GM19468 (cell line): ENCODE measurements around the gene FMC1.
"Not testable (repeated sequence)": the region's sequence is repeated elsewhere in the genome, so short reads cannot be mapped to it uniquely, and the experiment has no call there.

Experiments
- ATAC-seq: cut with Tn5 transposase; IDR thresholded peaks from one replicate; pipeline ENCODE4 v1.9.1; 2021; ENCODE audit warnings: mild to moderate bottlenecking, moderate library complexity, moderate number of reproducible peaks; ENCODE audit not compliant: unreplicated experiment; ENCODE audit errors: extremely low read depth

Gene FMC1, protein sequence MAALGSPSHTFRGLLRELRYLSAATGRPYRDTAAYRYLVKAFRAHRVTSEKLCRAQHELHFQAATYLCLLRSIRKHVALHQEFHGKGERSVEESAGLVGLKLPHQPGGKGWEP

DNA sequence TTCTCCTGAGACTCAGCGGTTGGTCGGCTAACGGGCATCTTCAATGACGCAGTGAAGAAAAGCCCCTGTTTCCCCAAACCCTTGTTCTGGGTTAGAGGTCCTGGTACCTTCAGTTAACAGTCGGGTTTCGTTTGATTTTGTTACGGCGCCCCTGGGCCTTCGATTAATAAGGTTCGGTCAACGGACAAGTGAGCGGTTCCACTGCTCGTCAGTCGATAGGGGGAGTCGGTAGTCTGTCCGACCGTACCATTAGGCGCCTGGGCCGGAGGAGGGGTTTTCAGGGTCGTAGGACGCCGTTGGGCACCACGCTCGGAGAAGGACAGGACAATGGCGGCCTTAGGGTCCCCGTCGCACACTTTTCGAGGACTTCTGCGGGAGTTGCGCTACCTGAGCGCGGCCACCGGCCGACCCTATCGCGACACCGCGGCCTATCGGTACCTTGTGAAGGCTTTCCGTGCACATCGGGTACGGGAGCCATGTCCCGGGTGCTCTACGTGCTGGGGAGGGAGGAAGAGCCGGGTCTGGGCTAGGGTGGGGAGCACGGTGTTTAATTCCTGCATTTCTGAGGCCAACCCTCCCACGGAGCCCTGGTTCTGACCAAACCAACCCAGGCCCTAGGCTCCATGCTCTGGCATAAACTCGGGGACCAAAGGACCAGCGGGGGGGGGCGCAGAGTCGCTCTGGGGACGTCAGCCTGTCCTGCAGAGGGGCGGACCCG lies at the start of gene FMC1:
Gene FMC1, plus strand, starts transcription at position 280 of the 718 bp plus-strand sequence. Its CDS starts 48 bp downstream, at position 328.
- peak; percentile 16 for ATAC-seq

DNA sequence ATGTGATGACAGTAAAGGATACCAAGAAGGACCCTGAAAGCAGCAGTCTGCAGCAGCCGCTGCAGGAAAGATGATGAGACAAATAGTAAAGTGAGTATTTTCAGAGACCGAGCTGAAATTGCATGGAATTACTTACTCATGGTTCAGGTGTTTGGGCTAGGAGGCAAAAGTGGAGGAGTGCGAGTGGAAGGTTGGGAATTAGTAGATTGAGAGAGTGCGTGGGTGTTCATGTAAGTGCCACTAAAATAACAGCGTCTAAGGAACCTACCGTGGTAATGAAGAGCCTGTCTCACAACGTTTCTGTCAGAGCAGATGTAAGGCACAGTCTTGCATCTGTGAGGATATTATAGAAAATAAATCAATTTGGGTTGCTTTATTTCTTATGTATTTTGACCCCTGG lies 48.3 kb upstream of the FMC1 start:
- no peak for ATAC-seq

DNA sequence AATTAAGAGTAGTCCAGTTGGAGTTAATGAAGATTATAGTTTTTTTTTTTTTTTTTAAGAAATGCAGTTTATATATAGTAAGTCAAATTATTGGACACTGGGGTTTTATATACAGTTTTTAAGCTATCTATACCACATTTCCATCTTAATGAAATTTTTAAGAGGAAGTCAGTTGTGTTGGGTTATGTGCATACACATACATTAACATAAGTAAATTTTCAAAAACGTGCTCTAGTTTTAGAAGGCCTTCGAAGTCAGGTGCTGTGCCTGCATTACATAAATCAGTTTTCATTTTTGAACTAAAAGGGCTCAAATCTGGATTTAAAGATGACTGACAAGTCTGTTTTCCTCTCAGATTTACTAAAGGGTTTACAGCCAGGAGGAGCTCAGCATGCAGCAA lies 47.6 kb upstream of the FMC1 start:
- no peak for ATAC-seq

DNA sequence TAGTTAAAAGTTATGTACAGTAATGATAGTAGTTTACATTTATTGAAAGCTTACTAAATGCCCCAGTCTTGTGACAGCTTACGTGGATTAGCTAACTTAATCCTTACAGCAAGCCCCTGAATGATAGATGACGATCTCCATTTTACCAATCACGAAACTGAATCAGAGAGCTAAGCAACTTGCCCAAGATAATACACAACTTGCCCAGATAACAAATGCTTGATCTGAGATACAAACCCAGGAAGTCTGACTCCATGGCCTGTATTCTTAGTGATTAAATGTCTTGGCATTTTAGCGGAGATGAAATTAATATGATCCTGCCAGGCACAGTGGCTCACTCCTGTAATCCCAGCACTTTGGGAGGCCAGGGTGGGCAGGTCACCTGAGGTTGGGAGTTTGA lies 46.9 kb upstream of the FMC1 start:
- ATAC-seq: no peak

DNA sequence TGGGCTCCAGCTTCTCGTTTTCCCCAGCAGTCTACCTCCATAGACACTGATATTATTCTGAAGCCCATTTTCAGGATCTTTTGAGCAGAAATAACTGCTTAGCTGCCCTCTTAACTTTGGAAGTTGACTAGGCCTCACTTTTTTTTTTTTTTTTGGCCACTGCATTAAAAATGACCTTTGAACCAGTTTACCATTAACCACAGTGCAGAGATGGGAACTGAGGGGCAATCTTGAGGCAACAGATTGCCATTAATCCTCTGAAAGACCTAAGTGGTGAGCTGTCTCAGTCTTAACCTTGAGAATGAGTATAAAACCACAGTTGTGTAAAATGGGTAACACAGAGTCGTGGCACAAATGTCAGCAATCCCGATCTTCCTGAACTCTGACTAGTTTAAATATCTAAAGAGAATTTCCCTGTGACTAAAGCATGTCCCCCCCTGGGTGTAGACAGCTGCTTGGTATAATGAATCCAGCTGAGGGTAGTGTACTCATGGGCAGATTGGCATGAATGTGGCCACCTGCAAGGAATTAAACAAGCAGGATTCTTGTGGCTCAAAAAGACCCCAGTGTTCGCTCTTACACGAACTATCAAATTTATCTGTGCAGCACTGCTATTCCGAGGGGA lies 46.1 kb upstream of the FMC1 start:
- ATAC-seq: no peak

DNA sequence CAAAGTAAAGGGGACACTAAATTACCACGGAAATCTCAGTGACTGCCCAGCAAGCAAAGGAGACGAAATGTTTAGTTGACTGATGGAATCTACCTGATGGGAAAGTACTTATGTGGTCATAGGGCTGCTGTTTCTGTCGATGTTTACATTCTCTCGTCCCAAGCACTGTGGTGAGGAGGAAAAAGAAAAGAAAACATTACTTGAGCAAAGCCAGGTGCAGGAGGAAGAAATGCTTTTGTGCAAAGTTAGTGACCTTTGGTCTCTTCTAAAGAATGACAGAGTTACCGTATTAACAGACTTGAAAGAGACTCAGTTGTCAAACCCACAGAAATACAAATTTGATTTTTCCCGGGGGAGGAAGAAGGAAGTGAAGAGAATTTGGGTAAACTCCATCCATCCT lies 43.3 kb upstream of the FMC1 start:
- no peak for ATAC-seq

DNA sequence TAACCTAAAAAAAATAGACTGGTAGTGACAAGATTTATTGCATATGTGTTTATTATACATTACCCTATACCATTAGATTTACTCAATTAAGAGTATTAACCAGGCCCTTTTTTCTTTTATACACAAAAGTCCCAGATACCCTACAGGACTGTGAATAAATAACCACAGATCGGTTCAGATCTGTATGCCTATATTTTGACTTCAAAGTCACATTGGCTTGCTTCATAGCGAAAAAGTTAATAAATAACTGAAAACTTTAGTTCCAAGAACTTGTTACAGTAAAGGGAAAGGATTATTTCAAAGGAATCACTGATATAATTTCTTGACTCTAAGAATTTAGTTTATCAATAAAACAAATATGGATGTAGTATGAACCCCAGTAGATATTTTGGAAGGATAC lies 41.8 kb upstream of the FMC1 start:
- no peak for ATAC-seq

DNA sequence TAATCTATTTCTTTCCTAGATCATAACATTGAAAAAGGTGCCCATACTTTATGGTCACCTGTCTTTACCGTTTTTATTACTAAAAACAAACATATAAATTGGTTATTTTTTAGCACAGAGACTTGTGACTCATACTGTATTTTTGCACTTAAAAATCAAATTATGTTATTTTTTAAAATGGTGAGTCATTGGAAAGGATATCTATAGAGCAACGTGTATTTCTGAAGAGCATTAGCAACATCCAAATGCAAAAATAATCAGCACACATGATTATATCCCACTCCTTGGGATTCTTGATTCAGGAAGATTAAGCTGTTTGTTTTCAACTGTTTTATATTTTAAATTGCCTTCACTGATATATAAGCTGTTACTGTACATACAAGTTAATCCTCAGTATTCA lies 40.7 kb upstream of the FMC1 start:
- no peak for ATAC-seq

DNA sequence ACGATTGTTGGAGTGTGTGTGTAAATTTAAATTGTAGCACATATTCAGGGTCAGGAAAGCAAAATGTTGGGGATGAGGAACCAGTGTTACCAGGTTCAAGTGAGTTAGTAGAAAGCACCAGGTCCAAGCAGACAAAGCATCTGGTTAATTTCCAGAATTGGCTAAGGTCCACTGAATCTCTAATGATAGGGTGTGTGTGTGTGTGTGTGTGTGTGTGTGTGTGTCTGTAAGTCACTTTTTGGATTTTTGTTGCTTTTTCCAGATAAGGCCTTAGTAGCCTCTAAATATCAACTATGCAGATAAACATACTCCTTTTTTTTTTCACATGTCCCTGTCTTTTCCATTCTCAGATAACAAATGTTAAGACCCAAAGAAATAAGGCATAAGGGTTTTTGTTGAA lies 36.6 kb upstream of the FMC1 start:
- no peak for ATAC-seq

DNA sequence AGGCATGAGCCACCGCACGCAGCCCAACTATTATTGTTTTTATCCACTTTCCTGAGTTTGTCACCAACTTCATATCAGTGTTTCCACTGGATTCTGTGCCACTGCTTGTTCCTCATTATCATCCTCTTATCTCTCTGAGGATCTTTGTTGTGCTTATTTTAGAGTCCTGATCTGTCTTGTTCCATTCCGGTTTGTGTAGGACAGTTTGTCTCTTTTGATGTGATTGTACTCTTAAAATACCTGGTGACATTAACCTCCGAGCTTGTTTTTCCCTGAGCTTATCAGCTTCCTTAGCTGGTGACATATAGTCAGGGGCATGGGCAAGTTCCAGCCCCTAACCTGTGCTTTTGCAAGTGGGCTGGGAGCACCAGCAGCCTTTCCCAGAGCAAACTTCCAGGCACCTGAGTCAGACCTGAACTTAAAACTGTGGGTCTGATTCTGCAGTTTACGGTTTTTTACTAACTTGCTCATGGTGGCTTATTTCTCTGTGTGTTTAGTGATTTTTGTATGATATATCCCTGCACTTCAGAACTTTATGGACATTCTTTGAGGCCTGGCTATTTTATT lies 23.1 kb upstream of the FMC1 start:
- ATAC-seq: no peak

DNA sequence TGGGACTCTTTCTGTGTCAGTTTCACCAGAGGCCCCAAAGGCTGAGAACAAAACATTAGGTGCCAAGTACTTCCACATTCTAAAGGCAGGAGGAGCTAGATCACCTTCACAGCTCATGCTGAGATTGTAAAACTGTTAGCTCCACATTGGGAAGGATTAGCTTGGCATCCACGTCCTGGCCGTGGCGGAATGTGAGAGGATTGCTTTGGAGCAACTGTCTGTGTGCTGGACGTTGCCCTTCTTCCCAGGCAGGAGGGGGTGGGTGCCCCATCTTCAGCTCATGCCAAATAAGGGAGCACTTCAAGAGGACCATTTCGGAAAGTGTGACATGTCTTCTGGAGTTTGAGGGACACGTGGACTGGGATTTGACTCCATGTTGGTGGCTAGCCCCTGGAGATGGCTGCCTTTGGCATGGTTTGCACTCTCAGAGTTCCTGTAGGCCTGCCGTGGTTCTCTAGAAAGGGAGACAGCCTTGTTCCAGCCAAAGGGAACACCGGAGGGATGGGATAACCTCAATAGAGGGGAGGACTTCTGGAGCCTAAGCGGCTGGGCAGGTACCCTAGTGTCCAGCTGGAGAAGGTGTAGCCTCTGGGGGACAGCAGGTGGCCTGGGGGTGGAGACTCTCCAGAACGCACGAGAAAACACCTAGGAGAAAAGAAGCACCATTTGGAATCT lies 19.9 kb upstream of the FMC1 start:
- ATAC-seq: no peak

DNA sequence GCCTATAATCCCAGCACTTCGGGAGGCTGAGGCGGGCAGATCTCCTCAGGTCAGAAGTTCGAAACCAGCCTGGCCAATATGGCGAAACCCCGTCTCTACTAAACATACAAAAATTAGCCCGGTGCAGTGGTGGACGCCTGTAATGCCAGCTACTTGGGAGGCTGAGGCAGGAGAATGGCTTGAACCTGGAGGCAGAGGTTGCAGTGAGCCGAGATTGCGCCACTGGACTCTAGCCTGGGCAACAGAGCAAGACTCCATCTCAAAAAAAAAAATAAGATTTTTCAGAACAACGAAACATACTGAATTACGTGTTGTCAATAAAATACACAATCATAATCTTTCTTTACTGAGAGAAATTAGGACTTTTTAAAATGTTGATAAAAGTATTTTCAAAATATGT lies 16.4 kb upstream of the FMC1 start:
- not testable (repeated sequence) for ATAC-seq

DNA sequence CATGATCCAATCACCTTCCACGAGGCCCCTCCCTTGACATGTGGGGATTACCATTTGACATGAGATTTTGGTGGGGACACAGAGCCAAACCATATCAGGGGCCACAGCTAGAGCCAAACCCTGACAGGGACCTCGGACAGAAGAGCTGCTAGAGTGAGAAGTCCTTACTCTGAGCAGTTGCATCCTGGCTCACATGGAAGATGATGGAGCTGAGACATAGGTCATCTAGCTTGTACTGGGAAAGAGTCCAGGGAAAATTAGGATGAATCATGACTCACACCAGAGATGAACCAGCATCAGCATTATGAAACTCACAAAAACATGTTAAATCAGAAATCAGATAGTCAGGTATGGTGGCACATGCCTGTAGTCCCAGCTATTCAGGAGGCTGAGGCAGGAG lies 12.8 kb upstream of the FMC1 start:
- ATAC-seq: no peak

DNA sequence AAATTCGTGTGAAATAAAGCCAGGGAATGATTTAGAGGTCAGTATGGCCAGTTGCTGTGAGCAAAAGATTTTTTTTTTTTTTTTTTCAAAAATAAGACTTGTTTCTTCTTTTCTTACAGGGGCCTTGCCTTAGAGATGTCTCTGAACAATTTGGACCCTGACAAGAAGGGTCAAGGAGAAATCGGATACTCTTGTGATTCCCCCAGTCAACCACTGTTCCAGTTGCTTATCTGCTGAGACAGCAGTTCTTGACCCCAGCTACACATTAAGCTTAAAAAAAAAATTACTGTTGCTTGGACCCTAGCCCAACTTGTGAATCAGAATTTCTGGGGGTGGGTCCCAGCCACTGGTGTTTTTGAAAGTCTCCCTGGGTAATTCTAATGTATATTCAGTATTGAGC lies 12.0 kb upstream of the FMC1 start:
- no peak for ATAC-seq

DNA sequence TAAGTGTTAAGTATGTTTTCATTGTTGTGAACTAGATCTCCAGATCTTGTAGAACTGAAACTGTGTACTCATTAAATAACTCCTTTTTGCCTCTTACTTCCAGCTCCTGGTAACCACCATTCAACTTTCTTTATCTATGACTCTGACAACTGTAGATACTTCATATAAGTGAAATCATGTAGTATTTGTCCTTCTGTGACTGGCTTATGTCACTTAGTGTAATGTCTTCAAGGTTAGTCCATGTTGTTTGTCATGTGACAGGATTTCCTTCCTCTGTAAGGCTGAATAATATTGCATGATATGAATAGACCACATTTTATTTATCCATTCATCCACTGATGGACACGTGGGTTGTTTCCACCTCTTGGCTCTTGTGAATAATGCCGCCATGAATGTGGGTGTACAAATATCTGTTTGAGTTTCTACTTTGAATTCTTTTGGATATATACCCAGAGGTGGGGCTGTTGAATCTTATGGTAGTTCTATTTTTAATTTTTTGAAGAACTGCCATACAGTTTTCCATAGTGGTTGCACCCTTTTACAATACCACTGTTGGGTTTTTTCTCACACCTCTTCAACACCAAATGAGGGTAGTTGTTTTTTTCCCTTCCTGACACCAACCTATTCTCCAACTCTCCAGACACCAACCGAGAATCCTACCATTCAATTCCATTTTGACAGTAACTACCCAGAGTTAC lies 10.7 kb upstream of the FMC1 start:
- ATAC-seq: no peak

DNA sequence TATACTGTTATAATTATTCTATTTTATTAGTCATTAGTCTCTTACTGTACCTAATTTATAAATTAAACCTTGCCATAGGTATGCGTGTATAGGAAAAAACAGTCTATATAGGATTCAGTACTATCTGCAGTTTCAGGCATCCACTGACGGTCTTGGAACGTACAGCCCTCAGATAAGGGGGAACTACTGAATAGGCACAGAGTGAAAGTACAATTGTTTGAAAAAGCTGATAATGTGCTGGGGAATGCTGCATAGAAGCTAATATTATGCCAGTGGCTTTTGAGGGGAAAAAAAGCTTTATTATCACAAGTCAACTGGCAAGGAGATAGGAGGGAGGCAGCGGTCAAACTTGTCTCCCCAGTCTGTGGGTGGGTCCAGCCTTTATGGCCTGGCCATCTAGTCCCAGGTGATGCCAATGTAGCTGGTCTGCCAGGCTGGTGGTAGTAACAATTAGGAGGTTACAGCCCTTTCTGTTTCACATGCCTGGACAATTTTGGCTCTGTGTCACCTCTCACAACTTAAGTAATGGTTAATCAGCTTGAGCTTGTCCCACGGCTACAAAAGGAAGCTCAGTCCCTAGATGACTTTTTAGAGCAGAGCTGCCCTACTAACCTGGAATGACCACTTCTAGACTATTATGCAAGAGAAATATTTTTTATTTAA lies 8.3 kb upstream of the FMC1 start:
- no peak for ATAC-seq

DNA sequence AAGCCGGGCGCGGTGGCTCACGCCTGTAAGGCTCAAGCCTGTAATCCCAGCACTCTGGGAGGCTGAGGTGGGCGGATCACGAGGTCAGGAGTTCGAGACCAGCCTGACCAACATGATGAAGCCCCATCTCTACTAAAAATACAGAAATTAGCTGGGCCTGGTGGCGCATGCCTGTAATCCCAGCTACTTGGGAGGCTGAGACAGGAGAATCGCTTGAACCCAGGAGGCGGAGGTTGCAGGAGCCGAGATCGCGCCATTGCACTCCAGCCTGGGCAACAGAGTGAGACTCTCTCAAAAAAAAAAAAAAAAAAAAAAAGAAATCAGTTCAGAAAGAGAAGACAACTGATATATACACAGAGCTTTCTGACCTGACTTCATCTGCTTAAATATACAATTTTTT lies 7.7 kb upstream of the FMC1 start:
- ATAC-seq: not testable (repeated sequence)

DNA sequence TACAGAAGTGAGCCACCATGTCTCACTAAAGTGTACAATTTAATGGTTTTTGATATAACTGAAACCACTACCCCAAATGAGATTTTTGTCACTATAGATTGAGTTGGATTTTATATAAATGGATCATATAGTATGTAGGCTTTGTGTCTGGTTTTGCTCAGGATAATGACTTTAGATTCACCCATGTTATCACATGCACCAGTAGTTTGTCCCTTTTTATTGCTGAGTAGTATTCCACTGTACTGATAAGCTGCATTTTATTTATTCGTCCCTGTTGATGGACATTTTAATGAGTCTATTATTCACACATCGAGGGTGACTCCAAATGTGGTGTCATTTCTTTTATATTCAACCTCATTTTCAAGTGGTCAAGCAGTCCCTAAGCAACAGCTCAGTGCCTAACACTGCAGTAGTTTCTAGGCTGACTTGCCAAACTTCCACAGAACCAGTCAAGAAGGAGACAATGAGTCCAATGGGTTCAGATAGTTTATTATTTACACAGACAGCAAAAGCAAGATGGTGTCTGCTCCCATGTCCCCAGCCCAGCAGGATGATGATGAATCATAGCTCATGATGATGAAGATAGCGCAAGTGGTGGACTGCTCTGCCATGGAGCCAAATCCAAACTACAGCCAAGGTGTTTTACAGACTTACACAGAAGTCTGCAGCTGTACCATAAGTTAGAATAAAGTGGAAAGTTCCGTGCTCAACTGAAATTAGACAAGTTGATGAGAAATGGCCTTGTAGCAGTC lies 6.6 kb upstream of the FMC1 start:
- no peak for ATAC-seq

DNA sequence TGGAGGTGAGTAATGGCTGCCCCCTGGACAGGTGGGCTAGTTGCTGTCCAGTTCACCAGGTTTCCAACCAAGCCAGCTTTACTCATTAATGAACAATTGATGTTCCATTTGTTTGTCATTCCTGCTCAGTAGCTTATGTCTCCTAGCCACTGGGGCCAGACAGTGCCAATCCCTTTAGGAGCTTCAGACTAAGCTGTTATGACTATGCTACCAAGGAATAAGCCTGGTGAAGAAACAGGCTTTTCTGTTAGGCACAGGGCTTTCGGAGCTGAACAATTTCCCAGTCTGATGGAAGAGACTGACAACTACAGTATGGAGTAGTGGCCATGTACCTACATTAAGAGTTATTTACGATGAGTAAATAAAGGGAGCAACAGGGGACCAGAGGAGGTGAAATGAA lies 2.1 kb upstream of the FMC1 start:
- no peak for ATAC-seq
